Measurements from ENCODE around the gene ACTR5.
"Not testable (repeated sequence)": the region's sequence is repeated elsewhere in the genome, so short reads cannot be mapped to it uniquely, and the experiment has no call there.

The ACTR5 gene

GRCh38 chr20:38764567-38765318 is 16.5 kb downstream of the ACTR5 start:
- peak in 8 of 51 donors; percentile 2 to 52 (median 16) for DNase-seq

GRCh38 chr20:38766071-38766470 is 17.8 kb downstream of the ACTR5 start:
- DNase-seq: no peak

GRCh38 chr20:38769376-38770295 is 21.4 kb downstream of the ACTR5 start:
- no peak for DNase-seq

GRCh38 chr20:38770546-38770945 is 22.3 kb downstream of the ACTR5 start:
- DNase-seq: no peak

- DNase-seq: no peak
These were observed 22.7 kb downstream of the ACTR5 start for GRCh38 chr20:38770970-38771369.

- no peak for DNase-seq
These were observed 23.4 kb downstream of the ACTR5 start for GRCh38 chr20:38771621-38772020.

GRCh38 chr20:38774167-38774566 is 25.9 kb downstream of the ACTR5 start:
- DNase-seq: no peak

GRCh38 chr20:38776363-38776762 is 28.1 kb downstream of the ACTR5 start:
- no peak for DNase-seq

- peak in 1 of 51 donors; percentile 36 for DNase-seq
These were observed 31.2 kb downstream of the ACTR5 start for GRCh38 chr20:38779247-38780097.

- no peak for DNase-seq
These were observed 34.0 kb downstream of the ACTR5 start for GRCh38 chr20:38782275-38782674.

GRCh38 chr20:38787870-38788269 is 39.6 kb downstream of the ACTR5 start:
- DNase-seq: no peak

- no peak for DNase-seq
These were observed 41.4 kb downstream of the ACTR5 start for GRCh38 chr20:38789503-38790199.

GRCh38 chr20:38790200-38791053 is 42.2 kb downstream of the ACTR5 start:
- DNase-seq: peak in 4 of 51 donors; percentile 3 to 60 (median 15)

- no peak for DNase-seq
These were observed 43.0 kb downstream of the ACTR5 start for GRCh38 chr20:38791291-38791690.

GRCh38 chr20:38791940-38792339 is 43.7 kb downstream of the ACTR5 start:
- no peak for DNase-seq

GRCh38 chr20:38794057-38794456 is 45.8 kb downstream of the ACTR5 start:
- DNase-seq: not testable (repeated sequence)

- DNase-seq: no peak
These were observed 50.0 kb downstream of the ACTR5 start for GRCh38 chr20:38798266-38798665.

GRCh38 chr20:38799203-38799602 is 50.9 kb downstream of the ACTR5 start:
- no peak for DNase-seq

GRCh38 chr20:38800882-38801281 is 52.6 kb downstream of the ACTR5 start:
- DNase-seq: no peak

- DNase-seq: no peak
These were observed 56.0 kb downstream of the ACTR5 start for GRCh38 chr20:38804221-38804620.

Data from hypothalamus (tissue), 51 donors.